ENCODE results near the gene BMPER.
"Not testable (repeated sequence)": the region's sequence is repeated elsewhere in the genome, so short reads cannot be mapped to it uniquely, and the experiment has no call there.

DNA sequence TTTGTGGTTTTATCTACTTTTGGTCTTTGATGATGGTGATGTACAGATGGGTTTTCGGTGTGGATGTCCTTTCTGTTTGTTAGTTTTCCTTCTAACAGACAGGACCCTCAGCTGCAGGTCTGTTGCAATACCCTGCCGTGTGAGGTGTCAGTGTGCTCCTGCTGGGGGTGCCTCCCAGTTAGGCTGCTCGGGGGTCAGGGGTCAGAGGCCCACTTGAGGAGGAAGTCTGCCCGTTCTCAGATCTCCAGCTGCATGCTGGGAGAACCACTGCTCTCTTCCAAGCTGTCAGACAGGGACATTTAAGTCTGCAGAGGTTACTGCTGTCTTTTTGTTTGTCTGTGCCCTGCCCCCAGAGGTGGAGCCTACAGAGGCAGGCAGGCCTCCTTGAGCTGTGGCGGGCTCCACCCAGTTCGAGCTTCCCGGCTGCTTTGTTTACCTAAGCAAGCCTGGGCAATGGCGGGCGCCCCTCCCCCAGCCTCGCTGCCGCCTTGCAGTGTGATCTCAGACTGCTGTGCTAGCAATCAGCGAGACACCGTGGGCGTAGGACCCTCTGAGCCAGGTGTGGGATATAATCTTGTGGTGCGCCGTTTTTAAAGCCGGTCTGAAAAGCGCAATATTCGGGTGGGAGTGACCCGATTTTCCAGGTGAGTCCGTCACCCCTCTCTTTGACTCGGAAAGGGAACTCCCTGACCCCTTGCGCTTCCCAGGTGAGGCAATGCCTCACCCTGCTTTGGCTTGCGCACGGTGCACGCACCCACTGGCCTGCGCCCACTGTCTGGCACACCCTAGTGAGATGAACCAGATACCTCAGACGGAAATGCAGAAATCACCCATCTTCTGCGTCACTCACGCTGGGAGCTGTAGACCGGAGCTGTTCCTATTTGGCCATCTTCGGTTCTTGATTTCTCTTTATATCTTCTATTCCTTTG is 269.6 kb downstream of the BMPER start:
- TF ChIP-seq, protein P1, sequence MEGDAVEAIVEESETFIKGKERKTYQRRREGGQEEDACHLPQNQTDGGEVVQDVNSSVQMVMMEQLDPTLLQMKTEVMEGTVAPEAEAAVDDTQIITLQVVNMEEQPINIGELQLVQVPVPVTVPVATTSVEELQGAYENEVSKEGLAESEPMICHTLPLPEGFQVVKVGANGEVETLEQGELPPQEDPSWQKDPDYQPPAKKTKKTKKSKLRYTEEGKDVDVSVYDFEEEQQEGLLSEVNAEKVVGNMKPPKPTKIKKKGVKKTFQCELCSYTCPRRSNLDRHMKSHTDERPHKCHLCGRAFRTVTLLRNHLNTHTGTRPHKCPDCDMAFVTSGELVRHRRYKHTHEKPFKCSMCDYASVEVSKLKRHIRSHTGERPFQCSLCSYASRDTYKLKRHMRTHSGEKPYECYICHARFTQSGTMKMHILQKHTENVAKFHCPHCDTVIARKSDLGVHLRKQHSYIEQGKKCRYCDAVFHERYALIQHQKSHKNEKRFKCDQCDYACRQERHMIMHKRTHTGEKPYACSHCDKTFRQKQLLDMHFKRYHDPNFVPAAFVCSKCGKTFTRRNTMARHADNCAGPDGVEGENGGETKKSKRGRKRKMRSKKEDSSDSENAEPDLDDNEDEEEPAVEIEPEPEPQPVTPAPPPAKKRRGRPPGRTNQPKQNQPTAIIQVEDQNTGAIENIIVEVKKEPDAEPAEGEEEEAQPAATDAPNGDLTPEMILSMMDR (IDR thresholded peaks at IDR 0.05) = not testable (repeated sequence)
- TF ChIP-seq EP300 (IDR thresholded peaks at IDR 0.05) = not testable (repeated sequence)

Measured in tibial nerve (tissue), 4 donors.